ENCODE measurements around the gene DDX23. TPM values are rescaled to one million over a fixed set of nuclear protein-coding genes. Genes with fewer than 3 reads are reported as not detected.
A peak's percentile ranks its signal among the peaks of the same experiment; 100 is the strongest.

The DDX23 gene
- total RNA-seq: 56.9 TPM

GRCh38 chr12:48851883-48852733 is at the start of gene DDX23:
Gene DDX23, minus strand, starts transcription at chr12:48852163. Its CDS starts 6,381 bp downstream, at chr12:48845782.
- Histone ChIP-seq H3K36me3 (ENCODE audit: control insufficient read depth in 3 of 3, insufficient read depth in 3 of 3, low read length in 3 of 3) (peaks cover 0 to 6% (median 0%) of the 10 kb centered on the region in 3 donors), H3K9me3 (ENCODE audit: control insufficient read depth in 3 of 3, low read length in 3 of 3) (no peaks in the 10 kb centered on the region), H3K4me1 (ENCODE audit: control insufficient read depth in 3 of 3, insufficient read depth in 3 of 3, low read length in 3 of 3) (peaks cover 15 to 26% (median 16%) of the 10 kb centered on the region in 3 donors), H3K27ac (ENCODE audit: low read depth, low read length) (peak within 1 kb of the TSS; percentile 76), H3K4me3 (ENCODE audit: low read length in 3 of 3) (peak within 1 kb of the TSS; percentile 85 to 96 (median 96)), H3K27me3 (ENCODE audit: control insufficient read depth in 3 of 3, insufficient read depth in 3 of 3, low read length in 3 of 3) (no peaks in the 10 kb centered on the region), H3K9ac (ENCODE audit: low read depth in 1 of 3, low read length in 3 of 3) (peak within 1 kb of the TSS; percentile 92 to 95 (median 92))

DNA sequence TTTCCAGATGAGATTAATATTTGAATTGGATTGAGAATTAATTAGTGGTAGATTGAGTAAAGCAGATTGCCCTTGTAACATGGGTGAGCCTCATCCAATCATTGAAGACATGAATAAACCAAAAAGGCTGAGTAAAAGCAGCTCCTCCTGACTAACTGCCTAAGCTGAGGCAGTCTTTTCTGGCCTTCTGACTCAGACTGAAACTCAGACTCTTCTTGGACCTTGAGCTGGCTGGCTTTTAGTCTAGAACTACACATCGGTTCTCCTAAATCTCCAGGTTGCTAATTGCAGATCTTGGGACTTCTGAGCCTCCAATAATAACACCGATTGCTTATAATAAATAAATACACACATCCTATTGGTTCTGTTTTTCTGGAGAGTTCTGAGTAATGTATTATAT is 49.3 kb upstream of the DDX23 start:
- H3K9ac ChIP-seq (ENCODE audit: low read depth in 1 of 3, low read length in 3 of 3): no peak overlapping the region
- H3K9me3 ChIP-seq (ENCODE audit: control insufficient read depth in 3 of 3, low read length in 3 of 3): no peaks in the 10 kb centered on the region
- no peak overlapping the region for H3K4me3 ChIP-seq (ENCODE audit: low read length in 3 of 3)
- peaks cover 5 to 8% (median 6%) of the 10 kb centered on the region in 3 donors for H3K4me1 ChIP-seq (ENCODE audit: control insufficient read depth in 3 of 3, insufficient read depth in 3 of 3, low read length in 3 of 3)
- H3K27me3 ChIP-seq (ENCODE audit: control insufficient read depth in 3 of 3, insufficient read depth in 3 of 3, low read length in 3 of 3): peaks cover 0 to 9% (median 3%) of the 10 kb centered on the region in 3 donors
- no peak overlapping the region for H3K27ac ChIP-seq (ENCODE audit: low read depth, low read length)
- H3K36me3 ChIP-seq (ENCODE audit: control insufficient read depth in 3 of 3, insufficient read depth in 3 of 3, low read length in 3 of 3): no peaks in the 10 kb centered on the region

DNA sequence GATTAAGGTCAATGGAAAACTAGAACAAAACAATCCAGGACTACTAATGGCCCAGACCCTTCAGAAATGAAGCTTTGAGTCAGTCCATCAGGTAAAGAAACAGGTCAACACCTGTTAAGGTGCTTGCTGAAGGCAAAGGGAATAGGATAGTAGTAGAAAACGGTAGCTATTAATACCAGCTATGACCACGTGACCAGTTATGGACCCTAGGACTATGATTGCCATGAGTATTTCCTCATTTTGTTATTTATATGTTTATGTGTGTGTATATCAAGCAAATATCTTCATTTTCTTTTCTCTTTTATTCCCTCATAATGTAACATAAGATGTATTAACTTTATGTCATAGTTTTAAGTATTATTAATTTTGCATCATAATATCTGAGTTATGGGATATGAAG is 47.7 kb upstream of the DDX23 start:
- Histone ChIP-seq H3K27ac (ENCODE audit: low read depth, low read length) (no peak overlapping the region), H3K36me3 (ENCODE audit: control insufficient read depth in 3 of 3, insufficient read depth in 3 of 3, low read length in 3 of 3) (no peaks in the 10 kb centered on the region), H3K9me3 (ENCODE audit: control insufficient read depth in 3 of 3, low read length in 3 of 3) (no peaks in the 10 kb centered on the region), H3K4me3 (ENCODE audit: low read length in 3 of 3) (no peak overlapping the region), H3K4me1 (ENCODE audit: control insufficient read depth in 3 of 3, insufficient read depth in 3 of 3, low read length in 3 of 3) (peaks cover 5 to 8% (median 6%) of the 10 kb centered on the region in 3 donors), H3K27me3 (ENCODE audit: control insufficient read depth in 3 of 3, insufficient read depth in 3 of 3, low read length in 3 of 3) (peaks cover 0 to 8% (median 0%) of the 10 kb centered on the region in 3 donors), H3K9ac (ENCODE audit: low read depth in 1 of 3, low read length in 3 of 3) (no peak overlapping the region)

- Histone ChIP-seq H3K4me1 (ENCODE audit: control insufficient read depth in 3 of 3, insufficient read depth in 3 of 3, low read length in 3 of 3) (peaks cover 0 to 5% (median 3%) of the 10 kb centered on the region in 3 donors), H3K9ac (ENCODE audit: low read depth in 1 of 3, low read length in 3 of 3) (no peak overlapping the region), H3K4me3 (ENCODE audit: low read length in 3 of 3) (no peak overlapping the region), H3K9me3 (ENCODE audit: control insufficient read depth in 3 of 3, low read length in 3 of 3) (no peaks in the 10 kb centered on the region), H3K27ac (ENCODE audit: low read depth, low read length) (no peak overlapping the region), H3K27me3 (ENCODE audit: control insufficient read depth in 3 of 3, insufficient read depth in 3 of 3, low read length in 3 of 3) (peaks cover 0 to 10% (median 6%) of the 10 kb centered on the region in 3 donors), H3K36me3 (ENCODE audit: control insufficient read depth in 3 of 3, insufficient read depth in 3 of 3, low read length in 3 of 3) (no peaks in the 10 kb centered on the region)
Measured at GRCh38 chr12:48894271-48894670, 42.3 kb upstream of the DDX23 start.

GRCh38 chr12:48890657-48891418 is 38.9 kb upstream of the DDX23 start:
- no peaks in the 10 kb centered on the region for H3K36me3 ChIP-seq (ENCODE audit: control insufficient read depth in 3 of 3, insufficient read depth in 3 of 3, low read length in 3 of 3)
- H3K27me3 ChIP-seq (ENCODE audit: control insufficient read depth in 3 of 3, insufficient read depth in 3 of 3, low read length in 3 of 3): peaks cover 0 to 10% (median 6%) of the 10 kb centered on the region in 3 donors
- no peaks in the 10 kb centered on the region for H3K9me3 ChIP-seq (ENCODE audit: control insufficient read depth in 3 of 3, low read length in 3 of 3)
- H3K4me1 ChIP-seq (ENCODE audit: control insufficient read depth in 3 of 3, insufficient read depth in 3 of 3, low read length in 3 of 3): peaks cover 0 to 5% (median 3%) of the 10 kb centered on the region in 3 donors
- no peak overlapping the region for H3K27ac ChIP-seq (ENCODE audit: low read depth, low read length)
- peak overlapping the region in 2 of 3 donors; percentile 31 to 35 for H3K4me3 ChIP-seq (ENCODE audit: low read length in 3 of 3)
- peak overlapping the region; percentile 38 to 74 (median 47) for H3K9ac ChIP-seq (ENCODE audit: low read depth in 1 of 3, low read length in 3 of 3)

DNA sequence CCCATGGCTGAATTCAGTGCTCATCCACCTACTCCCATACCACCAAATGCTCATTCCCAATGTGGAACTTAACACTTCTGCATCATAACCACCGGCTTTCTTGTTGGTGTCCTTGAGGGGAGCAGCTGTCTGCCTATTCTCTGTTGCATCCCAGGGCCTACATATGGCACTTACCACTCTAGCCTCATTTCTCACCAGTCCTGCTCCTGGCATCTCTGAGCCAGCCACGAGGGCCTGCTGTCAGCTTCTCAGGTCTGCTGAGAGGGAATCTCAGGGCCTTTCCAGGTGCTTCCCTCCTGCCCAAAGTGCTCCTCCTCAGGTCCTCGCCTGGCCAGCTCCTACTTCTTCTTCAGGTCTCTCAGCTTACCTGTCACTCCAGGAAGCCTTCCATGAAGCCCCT is 37.7 kb upstream of the DDX23 start:
- no peaks in the 10 kb centered on the region for H3K36me3 ChIP-seq (ENCODE audit: control insufficient read depth in 3 of 3, insufficient read depth in 3 of 3, low read length in 3 of 3)
- peaks cover 0 to 5% (median 3%) of the 10 kb centered on the region in 3 donors for H3K4me1 ChIP-seq (ENCODE audit: control insufficient read depth in 3 of 3, insufficient read depth in 3 of 3, low read length in 3 of 3)
- H3K4me3 ChIP-seq (ENCODE audit: low read length in 3 of 3): no peak overlapping the region
- no peak overlapping the region for H3K9ac ChIP-seq (ENCODE audit: low read depth in 1 of 3, low read length in 3 of 3)
- H3K27ac ChIP-seq (ENCODE audit: low read depth, low read length): no peak overlapping the region
- peaks cover 0 to 10% (median 6%) of the 10 kb centered on the region in 3 donors for H3K27me3 ChIP-seq (ENCODE audit: control insufficient read depth in 3 of 3, insufficient read depth in 3 of 3, low read length in 3 of 3)
- H3K9me3 ChIP-seq (ENCODE audit: control insufficient read depth in 3 of 3, low read length in 3 of 3): no peaks in the 10 kb centered on the region

GRCh38 chr12:48883305-48884161 is 31.6 kb upstream of the DDX23 start:
- H3K4me3 ChIP-seq (ENCODE audit: low read length in 3 of 3): no peak overlapping the region
- H3K27ac ChIP-seq (ENCODE audit: low read depth, low read length): peak overlapping the region; percentile 50
- peaks cover 0 to 15% (median 4%) of the 10 kb centered on the region in 3 donors for H3K4me1 ChIP-seq (ENCODE audit: control insufficient read depth in 3 of 3, insufficient read depth in 3 of 3, low read length in 3 of 3)
- H3K9ac ChIP-seq (ENCODE audit: low read depth in 1 of 3, low read length in 3 of 3): peak overlapping the region in 1 of 3 donors; percentile 33
- H3K9me3 ChIP-seq (ENCODE audit: control insufficient read depth in 3 of 3, low read length in 3 of 3): no peaks in the 10 kb centered on the region
- H3K27me3 ChIP-seq (ENCODE audit: control insufficient read depth in 3 of 3, insufficient read depth in 3 of 3, low read length in 3 of 3): peaks cover 3 to 12% (median 6%) of the 10 kb centered on the region in 3 donors
- H3K36me3 ChIP-seq (ENCODE audit: control insufficient read depth in 3 of 3, insufficient read depth in 3 of 3, low read length in 3 of 3): no peaks in the 10 kb centered on the region

GRCh38 chr12:48882972-48883304 is 31.0 kb upstream of the DDX23 start:
- Histone ChIP-seq H3K9ac (ENCODE audit: low read depth in 1 of 3, low read length in 3 of 3) (peak overlapping the region in 2 of 3 donors; percentile 1 to 33), H3K27ac (ENCODE audit: low read depth, low read length) (peak overlapping the region; percentile 50), H3K36me3 (ENCODE audit: control insufficient read depth in 3 of 3, insufficient read depth in 3 of 3, low read length in 3 of 3) (no peaks in the 10 kb centered on the region), H3K4me1 (ENCODE audit: control insufficient read depth in 3 of 3, insufficient read depth in 3 of 3, low read length in 3 of 3) (peaks cover 0 to 15% (median 4%) of the 10 kb centered on the region in 3 donors), H3K9me3 (ENCODE audit: control insufficient read depth in 3 of 3, low read length in 3 of 3) (no peaks in the 10 kb centered on the region), H3K4me3 (ENCODE audit: low read length in 3 of 3) (no peak overlapping the region), H3K27me3 (ENCODE audit: control insufficient read depth in 3 of 3, insufficient read depth in 3 of 3, low read length in 3 of 3) (peaks cover 3 to 12% (median 6%) of the 10 kb centered on the region in 3 donors)

DNA sequence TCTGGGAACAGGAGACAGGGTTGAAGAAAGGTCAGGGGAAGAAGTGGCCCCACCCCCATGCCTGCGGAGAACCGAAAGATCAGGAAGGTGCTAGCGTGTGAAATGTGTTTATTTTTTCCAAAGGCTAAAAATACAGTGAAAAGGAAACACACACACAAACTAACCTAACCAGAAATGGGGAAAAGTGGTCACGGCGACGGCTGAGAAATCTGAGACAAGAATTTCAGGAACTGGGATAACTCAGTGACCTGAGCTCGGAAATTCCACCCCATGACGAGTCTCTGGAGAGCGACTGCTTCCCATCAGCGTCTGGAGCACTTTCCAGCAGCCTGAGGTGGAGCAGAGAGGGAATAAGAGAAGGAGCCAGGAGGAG is 30.3 kb upstream of the DDX23 start:
- H3K27ac ChIP-seq (ENCODE audit: low read depth, low read length): peak overlapping the region; percentile 50
- no peaks in the 10 kb centered on the region for H3K36me3 ChIP-seq (ENCODE audit: control insufficient read depth in 3 of 3, insufficient read depth in 3 of 3, low read length in 3 of 3)
- H3K9me3 ChIP-seq (ENCODE audit: control insufficient read depth in 3 of 3, low read length in 3 of 3): no peaks in the 10 kb centered on the region
- peak overlapping the region in 1 of 3 donors; percentile 27 for H3K9ac ChIP-seq (ENCODE audit: low read depth in 1 of 3, low read length in 3 of 3)
- peaks cover 3 to 12% (median 6%) of the 10 kb centered on the region in 3 donors for H3K27me3 ChIP-seq (ENCODE audit: control insufficient read depth in 3 of 3, insufficient read depth in 3 of 3, low read length in 3 of 3)
- peaks cover 0 to 15% (median 4%) of the 10 kb centered on the region in 3 donors for H3K4me1 ChIP-seq (ENCODE audit: control insufficient read depth in 3 of 3, insufficient read depth in 3 of 3, low read length in 3 of 3)
- H3K4me3 ChIP-seq (ENCODE audit: low read length in 3 of 3): peak overlapping the region in 2 of 3 donors; percentile 23 to 26

Data from skeletal muscle tissue (tissue), 4 donors.